ENCODE measurements around the gene CD55.
A peak's percentile ranks its signal among the peaks of the same experiment; 100 is the strongest.

DNA sequence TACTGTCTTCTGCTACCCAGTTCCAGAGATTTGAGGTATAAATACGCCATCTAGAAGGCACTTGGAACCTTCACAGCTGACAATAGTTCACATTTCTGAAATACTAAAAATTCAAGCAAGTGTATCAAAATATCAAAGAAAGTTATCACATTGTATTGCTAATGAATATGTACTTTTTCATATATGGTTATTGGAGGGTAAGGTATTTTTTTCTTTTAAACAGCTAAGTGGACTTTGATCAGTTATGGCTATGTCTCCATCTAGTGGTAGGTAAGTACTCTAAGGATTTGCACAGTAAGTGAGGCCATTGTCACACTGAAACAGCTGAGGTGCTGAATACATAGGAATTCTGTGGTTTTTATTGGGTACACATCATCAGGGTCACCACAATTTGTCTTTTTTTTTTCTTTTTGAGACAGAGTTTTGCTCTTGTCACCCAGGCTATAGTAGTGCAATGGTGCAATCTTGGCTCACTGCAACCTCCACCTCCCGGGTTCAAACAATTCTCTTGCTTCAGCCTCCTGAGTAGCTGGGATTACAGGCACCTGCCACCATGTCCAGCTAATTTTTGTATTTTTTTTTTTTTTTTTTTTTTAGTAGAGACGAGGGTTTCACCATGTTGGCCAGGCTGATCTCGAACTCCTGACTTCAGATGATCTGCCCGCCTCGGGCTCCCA, 83.5 kb downstream of the CD55 start:
- peak in 1 of 3 donors; percentile 16 for TF ChIP-seq POLR2AphosphoS5 (IDR thresholded peaks at IDR 0.05)
- TF ChIP-seq, protein P1, sequence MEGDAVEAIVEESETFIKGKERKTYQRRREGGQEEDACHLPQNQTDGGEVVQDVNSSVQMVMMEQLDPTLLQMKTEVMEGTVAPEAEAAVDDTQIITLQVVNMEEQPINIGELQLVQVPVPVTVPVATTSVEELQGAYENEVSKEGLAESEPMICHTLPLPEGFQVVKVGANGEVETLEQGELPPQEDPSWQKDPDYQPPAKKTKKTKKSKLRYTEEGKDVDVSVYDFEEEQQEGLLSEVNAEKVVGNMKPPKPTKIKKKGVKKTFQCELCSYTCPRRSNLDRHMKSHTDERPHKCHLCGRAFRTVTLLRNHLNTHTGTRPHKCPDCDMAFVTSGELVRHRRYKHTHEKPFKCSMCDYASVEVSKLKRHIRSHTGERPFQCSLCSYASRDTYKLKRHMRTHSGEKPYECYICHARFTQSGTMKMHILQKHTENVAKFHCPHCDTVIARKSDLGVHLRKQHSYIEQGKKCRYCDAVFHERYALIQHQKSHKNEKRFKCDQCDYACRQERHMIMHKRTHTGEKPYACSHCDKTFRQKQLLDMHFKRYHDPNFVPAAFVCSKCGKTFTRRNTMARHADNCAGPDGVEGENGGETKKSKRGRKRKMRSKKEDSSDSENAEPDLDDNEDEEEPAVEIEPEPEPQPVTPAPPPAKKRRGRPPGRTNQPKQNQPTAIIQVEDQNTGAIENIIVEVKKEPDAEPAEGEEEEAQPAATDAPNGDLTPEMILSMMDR (IDR thresholded peaks at IDR 0.05) = peak in 5 of 7 experiments; percentile 49 to 82 (median 63)
